ENCODE results near the gene PLXNC1.

GRCh38 chr12:94133964-94134795 is 14.2 kb upstream of the PLXNC1 start:
- TF ChIP-seq CTCF (IDR thresholded peaks at IDR 0.05) (peak; percentile 76 to 82 (median 81)), POLR2A (IDR thresholded peaks at IDR 0.05) (no peak), EP300 (IDR thresholded peaks at IDR 0.05) (no peak)
